Mesothelial cell of epicardium (in vitro differentiated cells): ENCODE measurements around the gene ITGA4. TPM values are rescaled to one million over a fixed set of nuclear protein-coding genes. Genes with fewer than 3 reads are reported as not detected.

ENCODE experiments used
- DNase-seq, 2 experiments: peaks; one replicate each; pipeline ENCODE4 v3.0.0; 2021; ENCODE audit warnings: low spot score in 2 of 2; ENCODE audit not compliant: unreplicated experiment in 2 of 2
- H3K27ac Mint-ChIP-seq: 2 replicates; pipeline ENCODE4 v1.8.0; 2021; ENCODE audit warnings: mixed read lengths
- H3K27me3 Mint-ChIP-seq: 2 replicates; pipeline ENCODE4 v1.8.0; 2021; ENCODE audit warnings: low read depth, mixed read lengths
- H3K36me3 Mint-ChIP-seq: 2 replicates; pipeline ENCODE4 v1.8.0; 2021; ENCODE audit warnings: mixed read lengths
- H3K4me1 Mint-ChIP-seq: 2 replicates; pipeline ENCODE4 v1.8.0; 2021; ENCODE audit warnings: mixed read lengths
- H3K4me3 Mint-ChIP-seq: 2 replicates; pipeline ENCODE4 v1.8.0; 2021; ENCODE audit warnings: mild to moderate bottlenecking, moderate library complexity, mixed read lengths
- H3K9me3 Mint-ChIP-seq: 2 replicates; pipeline ENCODE4 v1.8.0; 2021; ENCODE audit warnings: mixed read lengths
- total RNA-seq: library from RNA; stranded (reverse); gene quantifications from 3 replicates; pipeline ENCODE4 v1.2.1, GENCODE V29; 2021
- TF ChIP-seq, protein P1 (sequence below): fragments of 200-600 bp; sonication (generic); IDR thresholded peaks from one replicate; pipeline ENCODE4 v1.5.0; 2021; ENCODE audit warnings: antibody characterized with exemption; ENCODE audit not compliant: unreplicated experiment

The ITGA4 gene
- total RNA-seq, 1 donor from 2014 or later: 2.3 TPM

DNA sequence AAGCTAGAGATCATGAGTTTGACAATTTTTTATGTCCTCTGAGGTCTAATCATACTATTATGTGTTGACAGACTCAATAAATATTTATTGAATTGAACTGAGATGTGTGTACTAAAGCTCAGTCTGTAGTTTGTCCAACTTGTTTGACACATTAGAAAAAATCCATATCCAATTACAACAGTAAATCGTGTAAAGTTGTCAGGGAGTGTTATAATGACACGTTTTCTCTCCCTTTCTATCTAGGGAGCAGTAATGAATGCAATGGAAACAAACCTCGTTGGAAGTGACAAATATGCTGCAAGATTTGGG is 28.4 kb downstream of the ITGA4 start:
- H3K36me3 Mint-ChIP-seq: no peaks in the 10 kb centered on the region
- no peaks in the 10 kb centered on the region for H3K9me3 Mint-ChIP-seq
- no peak overlapping the region for H3K27ac Mint-ChIP-seq
- no peaks in the 10 kb centered on the region for H3K4me1 Mint-ChIP-seq
- no peak overlapping the region for H3K4me3 Mint-ChIP-seq
- no peak for DNase-seq
- TF ChIP-seq, protein P1, sequence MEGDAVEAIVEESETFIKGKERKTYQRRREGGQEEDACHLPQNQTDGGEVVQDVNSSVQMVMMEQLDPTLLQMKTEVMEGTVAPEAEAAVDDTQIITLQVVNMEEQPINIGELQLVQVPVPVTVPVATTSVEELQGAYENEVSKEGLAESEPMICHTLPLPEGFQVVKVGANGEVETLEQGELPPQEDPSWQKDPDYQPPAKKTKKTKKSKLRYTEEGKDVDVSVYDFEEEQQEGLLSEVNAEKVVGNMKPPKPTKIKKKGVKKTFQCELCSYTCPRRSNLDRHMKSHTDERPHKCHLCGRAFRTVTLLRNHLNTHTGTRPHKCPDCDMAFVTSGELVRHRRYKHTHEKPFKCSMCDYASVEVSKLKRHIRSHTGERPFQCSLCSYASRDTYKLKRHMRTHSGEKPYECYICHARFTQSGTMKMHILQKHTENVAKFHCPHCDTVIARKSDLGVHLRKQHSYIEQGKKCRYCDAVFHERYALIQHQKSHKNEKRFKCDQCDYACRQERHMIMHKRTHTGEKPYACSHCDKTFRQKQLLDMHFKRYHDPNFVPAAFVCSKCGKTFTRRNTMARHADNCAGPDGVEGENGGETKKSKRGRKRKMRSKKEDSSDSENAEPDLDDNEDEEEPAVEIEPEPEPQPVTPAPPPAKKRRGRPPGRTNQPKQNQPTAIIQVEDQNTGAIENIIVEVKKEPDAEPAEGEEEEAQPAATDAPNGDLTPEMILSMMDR: no peak
- H3K27me3 Mint-ChIP-seq: peaks cover 5% of the 10 kb centered on the region

DNA sequence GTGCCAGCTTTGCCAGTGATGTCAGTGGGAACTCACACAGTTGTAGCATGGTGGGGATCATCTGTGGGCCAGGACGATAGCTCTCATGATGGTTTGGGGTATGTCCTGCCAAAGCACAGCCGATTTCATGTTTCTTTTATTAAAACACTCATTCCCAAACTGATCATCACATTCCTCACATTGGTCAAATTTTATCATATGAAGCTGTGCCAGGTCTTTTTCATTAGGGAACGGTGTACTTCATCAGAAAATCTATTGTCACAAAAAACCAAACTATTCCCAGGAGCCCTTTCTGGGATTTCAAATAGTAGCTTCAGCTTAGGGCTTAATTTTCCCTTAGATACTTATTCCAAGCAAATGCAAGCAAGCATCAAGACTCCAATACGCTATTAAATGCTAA is 42.0 kb downstream of the ITGA4 start:
- H3K36me3 Mint-ChIP-seq: no peaks in the 10 kb centered on the region
- DNase-seq: no peak
- no peak overlapping the region for H3K4me3 Mint-ChIP-seq
- no peaks in the 10 kb centered on the region for H3K9me3 Mint-ChIP-seq
- TF ChIP-seq, protein P1: no peak
- no peaks in the 10 kb centered on the region for H3K27me3 Mint-ChIP-seq
- no peak overlapping the region for H3K27ac Mint-ChIP-seq
- no peaks in the 10 kb centered on the region for H3K4me1 Mint-ChIP-seq

DNA sequence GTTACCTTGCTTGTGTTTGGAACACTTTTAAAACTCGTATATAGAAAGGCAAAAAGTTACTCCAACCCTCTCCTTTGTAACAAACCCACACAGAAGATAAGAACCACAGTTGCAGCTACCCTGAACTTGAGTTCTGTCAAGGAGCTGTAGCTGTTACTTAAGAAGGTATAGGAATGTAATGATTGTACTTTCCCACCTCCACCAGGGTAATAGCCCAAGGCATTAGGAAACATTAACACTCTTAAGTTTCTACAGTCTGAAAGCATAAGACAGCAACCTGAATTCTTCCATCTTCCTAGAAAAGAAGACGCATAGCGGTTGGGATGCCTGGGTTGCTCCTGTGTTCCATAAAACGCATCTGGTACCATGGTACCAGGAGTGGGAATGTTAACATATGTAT is 43.0 kb downstream of the ITGA4 start:
- H3K4me1 Mint-ChIP-seq: no peaks in the 10 kb centered on the region
- TF ChIP-seq, protein P1: no peak
- no peaks in the 10 kb centered on the region for H3K27me3 Mint-ChIP-seq
- no peak overlapping the region for H3K4me3 Mint-ChIP-seq
- no peaks in the 10 kb centered on the region for H3K9me3 Mint-ChIP-seq
- H3K36me3 Mint-ChIP-seq: no peaks in the 10 kb centered on the region
- no peak for DNase-seq
- H3K27ac Mint-ChIP-seq: no peak overlapping the region

DNA sequence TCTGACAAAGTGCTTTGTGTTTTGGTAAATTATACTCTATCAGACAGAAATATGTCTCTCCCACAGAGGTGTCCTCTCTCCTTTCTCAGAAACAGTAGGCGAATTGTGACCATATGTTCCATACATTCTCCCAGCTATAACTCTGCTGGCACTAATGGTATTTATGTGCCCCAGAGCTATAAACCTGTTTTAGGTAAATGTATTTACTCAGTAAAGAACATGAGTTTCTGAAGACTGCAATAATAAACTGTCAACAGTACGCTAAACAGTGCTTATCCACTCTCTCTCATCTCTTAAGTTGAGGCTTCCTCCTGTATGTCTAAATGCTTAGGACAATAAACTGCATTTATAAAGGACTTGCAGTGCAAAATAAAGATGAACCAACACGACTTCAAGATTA is 58.5 kb downstream of the ITGA4 start:
- H3K27me3 Mint-ChIP-seq: peaks cover 10% of the 10 kb centered on the region
- no peak overlapping the region for H3K4me3 Mint-ChIP-seq
- H3K9me3 Mint-ChIP-seq: no peaks in the 10 kb centered on the region
- H3K4me1 Mint-ChIP-seq: no peaks in the 10 kb centered on the region
- DNase-seq: no peak
- no peak overlapping the region for H3K27ac Mint-ChIP-seq
- TF ChIP-seq, protein P1: no peak
- H3K36me3 Mint-ChIP-seq: no peaks in the 10 kb centered on the region

DNA sequence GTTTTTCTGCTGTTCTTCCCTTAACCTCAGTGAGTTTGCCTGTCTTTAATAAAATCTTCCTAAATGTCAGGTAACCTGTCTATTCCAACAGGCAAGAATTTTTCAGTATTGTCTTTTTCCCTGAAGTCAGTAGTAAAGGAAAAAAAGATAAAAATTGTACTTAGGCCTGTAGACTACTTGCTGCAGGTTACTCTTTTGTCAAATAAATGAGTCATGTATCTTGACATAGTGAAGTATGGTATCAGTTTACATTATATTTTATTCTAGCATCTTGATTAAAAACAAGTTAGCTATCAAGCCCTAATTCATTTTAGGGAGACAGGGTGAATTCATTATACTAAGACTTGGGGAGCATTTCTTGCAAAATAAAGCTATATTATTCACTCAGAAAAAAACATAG is 59.8 kb downstream of the ITGA4 start:
- Mint-ChIP-seq H3K36me3 (no peaks in the 10 kb centered on the region), H3K9me3 (no peaks in the 10 kb centered on the region), H3K4me1 (no peaks in the 10 kb centered on the region), H3K27ac (no peak overlapping the region), H3K27me3 (peaks cover 8% of the 10 kb centered on the region), H3K4me3 (no peak overlapping the region)
- no peak for DNase-seq
- TF ChIP-seq, protein P1: no peak

DNA sequence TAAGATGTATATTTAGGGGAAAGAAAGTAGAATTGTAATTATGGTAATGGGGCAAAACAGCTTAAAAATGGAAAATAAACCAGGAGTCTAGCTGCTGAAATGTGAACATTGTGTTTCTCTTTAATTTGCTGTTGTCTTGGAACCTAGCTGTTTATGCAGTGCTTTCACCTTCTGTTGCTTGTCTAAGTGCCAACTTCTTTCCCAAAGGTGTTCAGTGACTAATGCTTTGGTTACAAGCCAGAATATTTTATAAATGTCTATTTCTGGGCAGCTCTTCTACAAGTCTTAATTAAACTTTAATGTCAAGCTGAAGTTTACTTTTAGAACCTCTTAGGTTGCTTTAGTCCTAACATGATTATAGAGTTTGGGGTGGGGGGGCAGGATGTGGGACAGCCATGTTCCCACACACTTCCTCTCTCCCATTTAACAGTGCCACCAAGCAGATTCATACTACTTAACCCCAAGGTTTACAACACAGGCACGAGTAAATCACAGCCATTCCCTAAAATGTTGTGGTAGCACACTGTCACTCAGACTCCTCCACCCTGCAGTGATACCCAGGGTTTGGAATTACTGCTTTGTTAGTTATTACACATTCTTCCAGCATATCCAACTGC is 60.6 kb downstream of the ITGA4 start:
- TF ChIP-seq, protein P1: no peak
- Mint-ChIP-seq H3K36me3 (no peaks in the 10 kb centered on the region), H3K9me3 (no peaks in the 10 kb centered on the region), H3K4me3 (no peak overlapping the region), H3K27me3 (peaks cover 5% of the 10 kb centered on the region), H3K27ac (no peak overlapping the region), H3K4me1 (no peaks in the 10 kb centered on the region)
- no peak for DNase-seq
